Choroid plexus epithelial cell (primary cell): ENCODE results near the gene GMDS.
A peak's percentile ranks its signal among the peaks of the same experiment; 100 is the strongest.

ENCODE experiments used
- DNase-seq: peaks from one replicate; pipeline ENCODE4 v3.0.0-alpha.2; 2010; ENCODE audit warnings: low read depth
- H3K4me3 ChIP-seq: 2 replicates; pipeline ENCODE4 v1.5.1; 2011; ENCODE audit warnings: low read depth, mild to moderate bottlenecking, control low read depth, low read length, moderate library complexity
- CTCF ChIP-seq: conservative IDR thresholded peaks from 2 replicates; pipeline ENCODE4 v1.5.1; 2011; ENCODE audit warnings: low read depth, mild to moderate bottlenecking, control low read depth, inconsistent platforms, low read length, moderate library complexity

GMDS gene

GRCh38 chr6:1598433-1598832, 647.0 kb downstream of the GMDS start:
- no peak overlapping the region for H3K4me3 ChIP-seq
- no peak for TF ChIP-seq CTCF
- DNase-seq: no peak

GRCh38 chr6:1597924-1598323, 647.5 kb downstream of the GMDS start:
- no peak for DNase-seq
- no peak for TF ChIP-seq CTCF
- no peak overlapping the region for H3K4me3 ChIP-seq

GRCh38 chr6:1597121-1597744, 648.2 kb downstream of the GMDS start:
- DNase-seq: no peak
- TF ChIP-seq CTCF: no peak
- no peak overlapping the region for H3K4me3 ChIP-seq

GRCh38 chr6:1596088-1596852, 649.1 kb downstream of the GMDS start:
- peak; percentile 92 for TF ChIP-seq CTCF
- H3K4me3 ChIP-seq: peak overlapping the region; percentile 38
- peak; percentile 65 for DNase-seq

GRCh38 chr6:1595271-1596087, 649.9 kb downstream of the GMDS start:
- TF ChIP-seq CTCF: no peak
- DNase-seq: no peak
- no peak overlapping the region for H3K4me3 ChIP-seq

- TF ChIP-seq CTCF: no peak
- no peak for DNase-seq
- H3K4me3 ChIP-seq: no peak overlapping the region
Measured at GRCh38 chr6:1594445-1595200, 650.8 kb downstream of the GMDS start.
